K562 treated with DMSO at 1 percent for 12 hours (cell line): ENCODE results near the gene SUPT4H1. TPM values are rescaled to one million over a fixed set of nuclear protein-coding genes. Genes with fewer than 3 reads are reported as not detected.

Experiments used
- total RNA-seq: library from RNA; unstranded; fragments of 300-600 nt; gene quantifications from 2 replicates; pipeline ENCODE4 v1.2.3, GENCODE V29; 2022; ENCODE audit not compliant: insufficient read depth

SUPT4H1 gene
- total RNA-seq, result 81.3 and 89.7 TPM in 2 replicates

GRCh38 chr17:58351831-58352595, at the start of gene SUPT4H1:
SUPT4H1 (minus strand) TSS chr17:58352201; CDS start chr17:58352135, 66 bp downstream.

GRCh38 chr17:58328195-58329034, 23.6 kb downstream of the SUPT4H1 start, which contains the start of gene TSPOAP1:
TSPOAP1 (minus strand) TSS chr17:58328795; CDS start chr17:58327920, 875 bp downstream.

Other genes starting within 250 kb of the SUPT4H1 start
- not detected in 2 replicates for gene OR4D1, start 203.8 kb downstream of the SUPT4H1 start, total RNA-seq
- gene OR4D2, start 185.2 kb downstream of the SUPT4H1 start, total RNA-seq, result not detected in 2 replicates
- gene EPX, start 159.5 kb downstream of the SUPT4H1 start, total RNA-seq, result 0.44 TPM in 1 of 2 replicates, not detected in the other
- gene MKS1, start 132.9 kb downstream of the SUPT4H1 start, total RNA-seq, result 21.9 and 25.2 TPM in 2 replicates
- gene LPO, start 113.6 kb downstream of the SUPT4H1 start, total RNA-seq, result 0.72 and 1.1 TPM in 2 replicates
- not detected in 2 replicates for gene MPO, start 71.3 kb downstream of the SUPT4H1 start, total RNA-seq
- gene TSPOAP1, start 23.4 kb downstream of the SUPT4H1 start, total RNA-seq, result 1.4 and 4.7 TPM in 2 replicates
- 2.1 and 5.4 TPM in 2 replicates for gene RNF43, start 65.3 kb upstream of the SUPT4H1 start, total RNA-seq
- not detected in 2 replicates for gene HSF5, start 136.2 kb upstream of the SUPT4H1 start, total RNA-seq
- 3.6 and 19.2 TPM in 2 replicates for gene MTMR4, start 162.4 kb upstream of the SUPT4H1 start, total RNA-seq